HG03064 (cell line): ENCODE measurements around the gene NPLOC4.
"Not testable (repeated sequence)": the region's sequence is repeated elsewhere in the genome, so short reads cannot be mapped to it uniquely, and the experiment has no call there.

Experiments used
- ATAC-seq: cut with Tn5 transposase; IDR thresholded peaks from one replicate; pipeline ENCODE4 v1.9.1; 2021; ENCODE audit warnings: low read depth; ENCODE audit not compliant: unreplicated experiment

The NPLOC4 gene

GRCh38 chr17:81591971-81592370, 44.9 kb downstream of the NPLOC4 start:
- no peak for ATAC-seq

DNA sequence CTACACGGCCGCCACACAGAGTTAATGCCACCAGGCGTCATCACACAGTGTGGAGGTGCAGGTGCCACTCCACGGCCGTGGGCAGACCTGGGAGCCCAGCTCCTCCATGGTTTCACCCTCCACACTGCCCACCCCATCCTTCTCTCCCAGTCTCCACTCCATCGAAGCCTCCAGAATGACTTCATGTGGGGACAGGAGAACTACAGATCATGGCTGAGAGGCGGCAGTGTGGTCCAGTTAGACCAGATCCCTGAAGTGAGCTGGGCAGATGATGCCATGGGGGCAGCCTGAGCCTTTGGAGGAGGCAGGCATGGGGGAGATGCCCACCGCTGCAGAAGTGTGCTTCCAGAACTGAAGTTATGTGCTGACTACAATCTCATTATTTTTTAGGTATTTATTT, 46.8 kb downstream of the NPLOC4 start:
- no peak for ATAC-seq

DNA sequence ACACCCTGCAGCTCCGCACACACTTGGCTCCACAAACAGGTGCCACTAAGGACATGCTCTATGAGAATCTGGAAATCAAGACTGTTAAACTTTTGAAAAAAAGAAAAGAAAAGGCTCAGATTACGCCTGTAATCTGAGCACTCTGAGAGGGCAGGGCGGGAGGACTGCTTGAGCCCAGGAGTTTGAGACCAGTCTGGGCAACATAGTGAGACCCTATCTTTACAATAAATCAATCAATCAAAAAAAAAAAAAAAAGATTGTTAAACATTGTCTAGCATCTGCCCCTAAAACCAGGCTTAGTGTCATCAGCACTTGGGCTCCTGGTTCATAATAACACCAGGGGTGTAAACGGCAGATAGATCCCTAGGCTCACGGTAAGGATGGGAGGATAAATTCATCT, 47.3 kb downstream of the NPLOC4 start:
- ATAC-seq = no peak

DNA sequence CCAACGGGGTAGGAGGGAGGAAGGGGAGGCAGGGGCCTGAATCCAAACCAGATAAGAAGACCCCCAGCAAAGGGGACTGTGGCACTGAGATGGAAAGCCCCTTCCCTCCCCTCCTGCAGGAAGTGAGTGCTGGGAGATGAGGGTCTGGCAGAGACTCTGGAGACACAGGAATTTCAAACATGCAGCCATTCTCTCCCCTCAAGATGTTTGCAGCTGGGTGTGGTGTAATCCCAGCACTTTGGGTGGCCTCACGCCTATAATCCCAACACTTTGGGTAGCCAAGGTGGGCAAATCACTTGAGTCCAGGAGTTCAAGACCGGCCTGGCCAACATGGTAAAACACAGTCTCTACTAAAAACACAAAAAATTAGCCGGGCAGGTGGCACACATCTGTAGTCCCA, 50.8 kb downstream of the NPLOC4 start:
- ATAC-seq = no peak

DNA sequence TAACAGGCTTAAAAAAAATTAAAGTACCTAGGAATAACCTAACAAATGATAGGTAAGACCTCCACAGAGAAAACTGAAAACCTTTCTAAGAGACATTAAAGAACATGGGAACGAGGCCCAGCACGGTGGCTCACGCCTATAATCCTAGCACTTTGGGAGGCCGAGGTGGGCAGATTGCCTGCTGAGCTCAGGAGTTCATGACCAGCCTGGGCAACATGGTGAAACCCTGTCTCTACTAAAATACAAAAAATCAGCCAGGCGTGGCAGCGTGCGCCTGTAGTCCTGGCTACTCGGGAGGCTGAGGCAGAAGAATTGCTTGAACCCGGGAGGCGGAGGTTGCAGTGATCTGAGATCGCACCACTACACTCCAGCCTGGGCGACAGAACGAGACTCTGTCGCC, 52.1 kb downstream of the NPLOC4 start:
- ATAC-seq = not testable (repeated sequence)

DNA sequence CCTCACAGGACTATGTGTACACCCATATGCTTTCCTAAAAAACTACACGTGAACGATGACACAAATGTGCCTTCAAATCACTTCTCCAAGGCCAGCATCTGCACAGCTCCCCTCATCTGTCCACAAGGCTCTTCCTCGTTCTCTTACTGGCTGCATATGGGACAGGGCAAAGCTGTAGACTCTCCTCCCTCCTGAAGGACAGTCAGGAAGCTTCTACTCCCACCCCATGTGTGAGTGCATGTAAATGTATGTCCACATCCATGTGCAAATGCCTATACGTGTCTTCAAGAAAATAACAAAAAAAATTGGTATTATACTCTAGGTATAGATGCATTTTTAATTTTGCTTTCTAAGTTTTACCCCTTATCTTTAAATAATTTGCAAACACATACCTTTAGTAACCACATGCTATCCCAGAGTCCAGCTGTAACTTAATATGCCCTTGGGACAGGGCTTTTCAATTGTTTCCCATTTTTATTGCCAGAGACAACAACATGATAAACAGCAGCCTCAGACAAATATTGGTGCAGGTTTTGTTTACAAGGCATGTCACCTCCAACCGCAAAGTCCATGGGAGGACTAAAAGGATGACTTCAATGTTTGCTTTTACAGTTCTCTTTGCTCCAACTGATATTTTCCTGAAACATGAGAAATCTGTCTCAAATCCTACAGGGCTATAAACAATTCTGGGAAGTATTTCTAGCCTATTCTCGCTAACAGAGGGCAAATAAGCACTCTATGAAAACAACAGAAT, 53.1 kb downstream of the NPLOC4 start:
- no peak for ATAC-seq

DNA sequence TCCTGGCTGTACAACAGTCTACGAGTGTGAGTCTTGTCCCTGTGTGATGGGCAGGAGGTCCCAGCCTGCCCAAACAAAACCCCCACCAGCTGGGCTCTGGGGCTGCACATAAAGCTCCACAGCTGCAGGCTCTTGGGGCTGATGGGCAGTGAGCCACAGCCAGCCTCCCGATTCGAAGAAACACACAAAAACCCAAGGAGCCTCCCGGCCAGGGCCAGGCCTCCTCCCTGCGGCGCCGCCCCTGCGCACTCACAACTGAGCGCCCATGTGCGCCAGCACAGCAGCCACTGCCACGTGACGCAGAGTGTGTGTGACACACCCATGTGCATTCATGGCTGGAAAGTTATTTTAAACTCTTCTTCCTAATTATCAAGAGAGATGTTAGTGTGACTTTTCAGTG, 54.2 kb downstream of the NPLOC4 start:
- ATAC-seq = no peak

- no peak for ATAC-seq
Observed at GRCh38 chr17:81582341-81582740, 54.6 kb downstream of the NPLOC4 start.

GRCh38 chr17:81581758-81582157, 55.2 kb downstream of the NPLOC4 start:
- no peak for ATAC-seq

- ATAC-seq = no peak
Observed at GRCh38 chr17:81580481-81580880, 56.4 kb downstream of the NPLOC4 start.

DNA sequence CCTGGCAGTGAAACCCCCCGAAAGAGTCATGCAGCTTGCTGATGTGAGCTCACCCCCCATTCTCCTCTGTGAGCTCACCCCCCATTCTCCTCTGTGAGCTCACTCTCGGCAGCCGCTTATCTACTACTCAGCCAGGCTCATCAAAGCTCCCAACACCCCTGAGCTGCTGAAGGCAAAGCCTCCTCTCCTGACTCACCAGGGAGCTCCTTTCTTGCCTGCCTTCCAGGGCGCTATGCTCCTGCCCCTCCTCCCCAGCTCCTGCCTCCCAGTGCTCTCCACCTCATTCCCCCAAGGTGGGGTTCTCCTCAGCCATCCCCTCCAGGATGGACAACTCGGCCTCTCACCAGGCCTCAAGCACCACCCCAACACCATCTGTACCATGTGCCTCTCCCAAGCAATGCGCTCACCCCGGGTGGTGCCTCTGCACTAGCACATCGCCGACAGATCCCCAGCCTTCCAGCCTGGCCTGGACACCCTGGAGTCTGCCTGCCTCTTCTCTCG, 57.0 kb downstream of the NPLOC4 start:
- no peak for ATAC-seq

DNA sequence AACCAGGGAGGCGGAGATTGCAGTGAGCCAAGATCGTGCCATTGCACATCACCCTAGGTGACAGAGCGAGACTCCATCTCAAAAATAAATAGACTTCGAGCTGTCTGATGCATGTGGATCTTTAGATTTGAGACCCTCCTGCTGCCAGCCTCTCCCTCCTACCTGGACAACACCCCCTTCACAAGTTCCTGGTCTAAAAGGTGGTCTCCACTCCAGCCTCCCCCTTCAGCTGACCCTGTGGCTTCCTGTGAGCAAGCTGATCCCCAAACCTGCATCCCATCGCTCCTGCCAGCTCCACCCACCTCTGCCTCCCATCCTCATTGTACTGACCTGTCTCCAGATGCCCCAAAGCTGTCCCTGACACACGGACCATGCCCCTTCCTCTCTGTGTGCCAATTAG, 57.6 kb downstream of the NPLOC4 start:
- ATAC-seq = no peak

GRCh38 chr17:81578561-81579225, 58.2 kb downstream of the NPLOC4 start:
- no peak for ATAC-seq

DNA sequence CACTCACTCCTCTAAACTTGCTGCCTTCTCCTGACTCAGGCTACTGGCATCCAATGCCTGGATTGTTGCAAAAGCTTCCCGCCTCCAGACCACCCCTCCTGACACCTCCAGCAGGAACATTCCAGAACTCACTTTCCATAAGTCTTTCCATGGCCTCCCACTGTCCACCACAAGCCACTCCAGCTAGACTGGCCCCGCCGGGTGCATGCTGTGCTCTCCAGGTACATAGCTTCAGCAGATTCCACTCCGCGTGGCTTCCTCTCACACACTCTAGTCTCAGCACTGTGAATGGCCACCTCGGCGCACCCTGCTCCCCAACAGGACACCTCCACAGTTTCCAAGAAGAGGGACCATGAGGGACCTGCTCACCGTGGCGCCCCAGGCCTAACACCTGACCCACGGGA, 58.9 kb downstream of the NPLOC4 start:
- ATAC-seq = no peak

- ATAC-seq = no peak
Observed at GRCh38 chr17:81577278-81578000, 59.5 kb downstream of the NPLOC4 start.

GRCh38 chr17:81576621-81577277, 60.2 kb downstream of the NPLOC4 start:
- no peak for ATAC-seq

DNA sequence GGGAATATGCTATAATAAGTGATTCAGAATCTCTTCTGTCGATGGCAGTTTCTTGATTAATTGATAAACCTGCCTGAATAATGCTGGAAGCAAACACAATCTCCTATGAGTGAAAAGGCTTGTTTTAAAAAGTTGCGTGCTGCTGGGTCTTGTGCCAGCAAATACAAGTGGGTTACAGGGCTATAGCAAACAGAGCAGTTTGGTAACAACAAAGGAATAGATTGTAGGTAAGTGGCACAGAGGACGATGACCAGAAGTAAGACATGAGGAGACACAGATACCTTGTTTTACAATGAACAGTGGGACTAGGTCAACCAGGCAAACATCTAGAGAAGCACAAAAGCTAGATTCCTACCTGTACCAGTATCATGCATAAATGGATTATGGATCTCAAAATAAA, 61.1 kb downstream of the NPLOC4 start:
- no peak for ATAC-seq

DNA sequence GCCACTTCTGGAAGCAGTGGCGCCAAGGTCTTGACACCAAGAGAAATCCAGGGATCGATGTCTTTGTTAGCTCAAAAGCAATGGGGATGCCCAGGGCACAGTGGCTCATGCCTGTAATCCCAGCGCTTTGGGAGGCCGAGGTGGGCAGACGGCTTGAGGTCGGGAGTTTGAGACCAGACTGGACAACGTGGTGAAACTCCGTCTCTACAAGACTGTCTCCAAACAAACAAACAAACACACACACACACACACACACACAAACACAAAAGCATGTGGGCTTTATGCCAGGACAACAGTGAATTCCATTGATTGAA, 62.3 kb downstream of the NPLOC4 start:
- ATAC-seq = no peak

- no peak for ATAC-seq
Observed at GRCh38 chr17:81573794-81574642, 62.9 kb downstream of the NPLOC4 start.

DNA sequence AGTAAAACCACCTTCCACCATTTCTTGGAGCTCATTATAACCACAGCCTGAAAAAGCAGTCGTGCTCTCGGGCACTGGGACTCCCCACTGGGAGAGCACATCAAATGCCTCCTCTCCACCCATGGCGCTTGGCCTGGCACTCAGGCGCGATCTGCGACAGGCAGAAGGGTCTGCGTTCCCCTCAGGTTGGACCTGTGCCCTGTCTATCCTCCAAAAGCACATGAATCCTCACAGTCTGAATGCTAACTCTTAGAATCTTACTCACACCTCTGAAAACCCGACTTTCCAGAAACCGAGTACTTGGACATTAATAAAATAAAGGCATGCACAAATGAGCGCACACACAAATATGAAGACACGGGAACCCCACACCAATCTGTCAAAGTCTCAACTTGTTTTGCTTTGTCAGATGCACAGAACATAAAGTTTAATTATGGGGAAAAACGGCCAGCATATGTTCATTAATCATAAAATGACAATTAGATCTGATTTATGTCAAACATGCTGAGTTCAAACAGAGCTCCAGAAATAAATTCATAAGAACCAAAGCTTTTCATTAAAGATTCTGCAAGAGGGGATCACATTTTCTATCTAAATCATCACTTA, 64.2 kb downstream of the NPLOC4 start:
- ATAC-seq = no peak
